Stimulated activated CD8-positive, alpha-beta memory T cell treated with anti-CD3 and anti-CD28 coated beads, Interleukin-12 subunit alpha, Interleukin-12 subunit beta, amount 100 ng/mL, for 4 hours (primary cell): Measurements from ENCODE around the gene PRRT2.
A peak's percentile ranks its signal among the peaks of the same experiment; 100 is the strongest.

Source experiments
- DNase-seq: peaks from one replicate; pipeline ENCODE4 v3.0.0-alpha.2; 2020; ENCODE audit warnings: low read depth

The PRRT2 gene

DNA sequence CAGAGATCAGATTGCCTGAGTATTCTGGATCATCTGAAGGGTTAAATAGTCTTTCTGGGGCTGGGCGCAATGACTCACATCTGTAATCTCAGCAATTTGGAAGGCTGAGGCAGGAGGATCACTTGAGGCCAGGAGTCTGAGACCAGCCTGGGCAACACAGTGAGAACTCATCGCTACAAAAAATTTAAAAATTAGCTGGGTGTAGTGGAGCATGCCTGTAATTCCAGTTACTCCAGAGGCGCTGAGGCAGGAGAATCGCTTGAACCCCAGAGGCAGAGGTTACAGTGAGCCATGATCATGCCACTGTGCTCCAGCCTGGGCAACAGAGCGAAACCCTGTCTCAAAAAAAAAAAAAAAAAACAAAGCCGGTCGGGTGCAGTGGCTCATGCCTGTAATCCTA, 23.9 kb downstream of the PRRT2 start:
- DNase-seq = no peak

DNA sequence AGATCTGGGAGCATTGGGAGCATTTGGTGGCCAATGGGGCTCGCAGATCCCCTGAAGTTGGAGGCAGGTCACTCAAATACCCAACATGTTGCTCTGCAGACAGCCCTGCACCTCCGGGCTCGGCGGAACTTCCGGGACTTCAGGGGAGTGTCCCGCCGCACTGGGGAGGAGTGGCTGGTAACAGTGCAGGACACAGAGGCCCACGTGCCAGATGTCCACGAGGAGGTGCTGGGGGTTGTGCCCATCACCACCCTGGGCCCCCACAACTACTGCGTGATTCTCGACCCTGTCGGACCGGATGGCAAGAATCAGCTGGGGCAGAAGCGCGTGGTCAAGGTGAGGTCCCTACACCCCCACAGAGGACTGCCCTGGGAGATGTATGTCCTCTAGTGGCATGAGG, 24.6 kb downstream of the PRRT2 start:
- DNase-seq = no peak

DNA sequence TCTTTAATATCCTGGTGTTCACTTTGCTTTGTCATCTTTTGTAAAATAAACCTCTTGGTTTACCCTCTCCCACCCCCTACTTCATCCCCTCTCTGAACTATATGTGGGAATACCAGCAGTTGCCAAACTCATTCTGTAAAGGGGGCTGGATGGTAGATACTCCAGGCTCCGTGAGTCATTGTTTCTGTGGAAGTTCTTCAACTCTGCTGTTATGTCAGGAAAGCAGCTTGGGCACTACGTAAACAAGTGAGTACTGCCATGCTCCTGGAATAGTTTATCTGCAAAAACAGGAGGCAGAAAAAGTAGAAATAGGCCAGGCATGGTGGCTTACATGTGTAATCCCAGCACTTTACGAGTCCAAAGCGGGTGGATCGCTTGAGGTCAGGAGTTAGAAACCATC, 25.8 kb downstream of the PRRT2 start:
- DNase-seq = no peak

DNA sequence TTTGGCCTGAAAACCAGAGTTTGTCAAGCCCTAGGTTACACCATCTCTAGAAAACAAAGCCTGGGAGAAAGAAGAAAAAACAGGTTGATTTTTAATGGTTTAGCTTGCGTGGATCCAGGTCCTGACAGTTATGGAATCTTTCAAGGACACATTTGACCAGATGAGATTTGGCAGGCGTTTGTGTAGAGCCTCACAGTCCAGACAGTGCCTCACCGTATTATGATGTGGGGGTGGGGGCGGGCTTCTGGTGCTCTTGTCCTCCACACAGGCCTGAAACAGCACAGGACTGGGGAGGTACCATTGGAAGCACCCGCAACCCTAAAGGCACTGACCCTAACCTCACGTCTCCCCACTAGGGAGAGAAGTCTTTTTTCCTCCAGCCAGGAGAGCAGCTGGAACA, 27.8 kb downstream of the PRRT2 start:
- DNase-seq = no peak

DNA sequence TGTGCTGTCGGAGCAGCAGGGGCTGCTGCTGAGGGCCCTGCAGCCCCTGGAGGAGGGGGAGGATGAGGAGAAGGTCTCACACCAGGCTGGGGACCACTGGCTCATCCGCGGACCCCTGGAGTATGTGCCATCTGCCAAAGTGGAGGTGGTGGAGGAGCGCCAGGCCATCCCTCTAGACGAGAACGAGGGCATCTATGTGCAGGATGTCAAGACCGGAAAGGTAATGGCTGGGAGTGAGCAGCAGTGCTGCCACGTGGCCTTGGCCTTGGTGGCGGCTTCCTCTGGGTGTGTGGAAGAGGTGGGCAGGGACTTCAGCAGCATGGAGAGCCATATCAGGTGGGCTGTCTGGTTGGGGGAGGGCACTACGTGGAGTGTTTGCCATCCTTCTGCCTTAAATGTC, 28.2 kb downstream of the PRRT2 start:
- DNase-seq = no peak

DNA sequence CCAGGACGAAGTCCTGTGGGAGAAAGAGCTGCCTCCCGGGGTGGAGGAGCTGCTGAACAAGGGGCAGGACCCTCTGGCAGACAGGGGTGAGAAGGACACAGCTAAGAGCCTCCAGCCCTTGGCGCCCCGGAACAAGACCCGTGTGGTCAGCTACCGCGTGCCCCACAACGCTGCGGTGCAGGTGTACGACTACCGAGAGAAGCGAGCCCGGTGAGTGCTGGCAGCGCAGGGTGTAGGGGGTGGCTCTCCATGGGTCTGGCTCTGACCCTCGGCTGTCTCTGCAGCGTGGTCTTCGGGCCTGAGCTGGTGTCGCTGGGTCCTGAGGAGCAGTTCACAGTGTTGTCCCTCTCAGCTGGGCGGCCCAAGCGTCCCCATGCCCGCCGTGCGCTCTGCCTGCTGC, 29.6 kb downstream of the PRRT2 start:
- no peak for DNase-seq

DNA sequence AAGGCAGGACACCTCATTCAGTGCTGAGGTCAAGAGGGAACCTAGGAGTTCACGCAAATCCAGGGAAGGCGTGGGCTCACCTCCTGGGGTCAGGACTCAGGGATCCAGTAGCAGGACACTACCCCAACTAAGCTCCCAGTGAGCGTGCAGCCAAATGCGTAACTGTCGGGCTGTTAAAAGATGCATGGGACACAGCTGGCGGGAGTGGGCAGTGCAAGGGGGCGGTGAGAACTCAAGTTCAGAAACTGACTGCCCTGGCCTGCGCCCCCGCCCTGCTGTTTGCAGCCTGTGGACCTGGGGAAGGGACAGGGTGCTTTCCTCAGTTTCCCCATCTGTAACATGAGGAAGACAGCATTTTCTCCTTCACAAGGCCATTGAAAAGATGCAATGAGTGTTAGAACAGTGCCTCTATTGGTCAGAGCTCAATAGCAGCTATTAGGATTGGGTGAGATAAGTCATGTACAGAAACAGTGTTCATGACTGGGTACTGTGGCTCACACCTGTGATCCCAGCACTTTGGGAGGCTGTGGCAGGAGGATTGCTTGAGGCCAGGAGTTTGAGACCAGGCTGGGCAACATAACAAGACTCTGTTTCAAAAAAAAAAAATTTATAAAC, 30.8 kb downstream of the PRRT2 start:
- no peak for DNase-seq

DNA sequence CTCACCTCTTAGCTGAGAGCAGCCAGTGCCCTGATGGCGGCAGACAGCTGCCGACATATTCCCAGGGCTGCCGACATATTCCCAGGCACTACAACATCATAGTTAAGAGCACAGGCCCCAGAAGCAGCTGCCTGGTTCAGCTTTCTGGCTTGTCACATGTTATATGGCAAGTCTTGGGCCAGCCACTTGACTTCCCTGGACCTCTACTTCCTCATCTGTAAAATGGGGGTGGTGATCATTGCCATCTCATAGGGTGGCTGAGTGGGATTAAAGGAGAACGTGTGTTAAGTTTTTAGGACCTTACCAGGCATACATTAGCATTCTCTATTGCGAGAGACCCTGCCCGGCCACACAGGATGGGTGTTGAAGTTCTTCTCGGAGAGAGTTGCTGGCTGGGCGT, 31.9 kb downstream of the PRRT2 start:
- DNase-seq = no peak

DNA sequence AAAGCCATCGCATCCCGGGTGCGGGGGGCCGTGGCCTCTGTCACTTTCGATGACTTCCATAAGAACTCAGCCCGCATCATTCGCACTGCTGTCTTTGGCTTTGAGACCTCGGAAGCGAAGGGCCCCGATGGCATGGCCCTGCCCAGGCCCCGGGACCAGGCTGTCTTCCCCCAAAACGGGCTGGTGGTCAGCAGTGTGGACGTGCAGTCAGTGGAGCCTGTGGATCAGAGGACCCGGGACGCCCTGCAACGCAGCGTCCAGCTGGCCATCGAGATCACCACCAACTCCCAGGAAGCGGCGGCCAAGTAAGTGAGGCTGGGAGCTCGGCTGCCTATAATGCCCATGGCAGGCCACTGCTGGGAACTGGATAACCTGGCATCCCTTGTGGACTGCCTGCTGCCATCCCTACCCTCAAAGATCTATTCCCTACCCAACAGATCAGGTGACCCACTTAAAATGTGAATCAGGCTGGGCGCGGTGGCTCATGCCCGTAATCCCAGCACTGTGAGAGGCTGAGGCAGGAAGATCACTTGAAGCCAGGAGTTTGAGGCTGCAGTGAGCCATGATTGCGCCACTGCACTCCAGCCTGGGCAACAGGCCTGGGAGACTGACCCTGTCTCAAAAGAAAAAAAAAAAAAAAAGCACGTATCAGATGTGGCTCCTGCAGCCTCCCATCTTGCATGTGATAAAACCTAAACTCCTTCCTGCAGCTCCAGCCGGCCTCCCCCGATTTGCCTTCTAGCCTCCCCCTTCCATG, 32.8 kb downstream of the PRRT2 start:
- DNase-seq = no peak

DNA sequence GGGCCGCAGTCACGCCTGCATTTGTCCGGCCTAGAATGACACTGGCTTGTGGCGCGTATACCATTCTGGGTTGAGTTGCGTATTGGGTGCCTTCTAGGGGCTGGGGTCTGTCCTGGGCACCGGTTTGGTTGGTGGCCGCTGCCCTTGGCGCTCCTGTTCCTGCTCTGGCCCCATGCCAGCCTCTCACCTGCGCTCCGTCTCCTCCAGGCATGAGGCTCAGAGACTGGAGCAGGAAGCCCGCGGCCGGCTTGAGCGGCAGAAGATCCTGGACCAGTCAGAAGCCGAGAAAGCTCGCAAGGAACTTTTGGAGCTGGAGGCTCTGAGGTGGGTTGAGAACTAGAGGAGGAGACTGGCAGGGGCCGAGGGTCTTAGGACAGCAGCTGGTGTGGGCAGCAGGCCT, 33.7 kb downstream of the PRRT2 start:
- DNase-seq = no peak

DNA sequence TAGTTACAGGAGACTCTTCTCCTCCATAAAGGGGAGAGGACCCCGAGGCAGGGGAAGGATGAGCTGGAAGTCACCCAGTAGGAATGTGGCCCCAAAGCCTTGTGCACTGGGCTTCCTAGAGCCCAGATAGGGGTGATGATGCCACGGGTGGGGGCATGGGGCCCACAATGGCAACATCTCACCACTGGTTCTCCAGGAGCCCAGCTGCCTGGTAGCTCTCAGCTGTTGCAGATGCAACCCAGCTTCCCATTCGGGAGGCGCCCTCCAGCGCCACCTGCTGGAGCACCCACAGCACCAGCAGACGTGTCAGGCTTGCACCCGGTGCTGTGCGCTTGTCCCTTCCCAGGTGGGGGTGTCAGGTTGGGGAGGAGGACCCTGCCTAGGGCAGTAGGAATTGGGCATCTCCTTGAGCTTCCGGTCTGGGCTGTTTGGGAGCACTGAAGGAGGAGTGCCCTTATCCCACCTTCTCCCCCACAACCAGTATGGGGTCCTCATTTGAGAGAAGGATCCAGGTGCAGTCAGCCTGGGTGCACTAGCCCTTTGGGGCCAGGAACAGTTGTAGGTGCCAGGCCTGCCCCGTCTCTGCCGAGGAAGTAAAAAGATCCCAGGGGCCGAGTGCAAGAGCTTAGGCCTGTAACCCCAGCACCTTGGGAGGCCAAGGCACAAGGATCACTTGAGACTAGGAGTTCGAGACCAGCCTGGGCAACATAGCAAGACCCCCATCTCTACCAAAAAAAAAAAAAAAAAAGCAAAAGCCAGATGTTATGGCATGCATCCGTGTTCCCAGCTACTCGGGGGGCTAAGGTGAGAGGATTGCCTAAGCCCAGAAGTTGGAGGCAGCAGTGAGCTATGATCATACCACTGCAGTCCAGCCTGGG, 36.7 kb downstream of the PRRT2 start:
- DNase-seq = peak; percentile 60

DNA sequence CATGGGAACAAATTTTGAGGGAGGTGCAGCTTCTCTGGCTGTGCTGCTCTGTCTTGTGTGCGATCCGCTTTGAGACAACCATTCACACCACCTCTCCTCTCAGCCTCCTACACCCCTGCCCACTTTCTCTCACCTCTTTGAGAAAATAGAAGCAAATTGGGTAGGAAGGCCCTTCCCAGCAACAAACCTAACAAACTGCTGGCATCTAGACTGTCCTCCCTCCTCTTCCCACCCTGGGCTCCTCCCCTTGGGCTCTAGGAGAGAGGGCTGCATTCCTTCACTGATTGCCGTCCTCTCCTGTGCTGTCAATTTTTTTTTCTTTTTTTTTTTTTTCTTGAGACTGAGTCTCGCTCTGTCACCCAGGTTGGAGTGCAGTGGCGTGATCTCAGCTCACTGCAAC, 37.5 kb downstream of the PRRT2 start:
- DNase-seq = no peak

DNA sequence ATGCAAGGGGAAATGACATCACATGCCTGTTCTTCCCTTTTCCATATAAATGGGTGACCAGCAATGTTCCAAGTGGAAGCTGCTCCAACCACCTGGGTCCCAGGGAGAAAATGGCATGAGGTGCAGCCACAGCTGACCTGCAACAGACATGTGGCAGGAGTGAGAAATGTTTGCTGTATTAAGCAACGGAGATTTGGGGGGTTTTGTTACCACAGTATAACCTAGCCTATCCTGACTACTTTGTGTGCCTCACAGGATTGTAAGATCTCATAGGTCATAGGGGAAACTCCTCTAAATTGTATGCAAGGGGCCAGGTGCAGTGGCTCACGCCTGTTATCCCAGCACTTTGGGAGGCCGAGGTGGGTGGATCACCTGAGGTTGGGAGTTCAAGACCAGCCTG, 39.0 kb downstream of the PRRT2 start:
- no peak for DNase-seq

DNA sequence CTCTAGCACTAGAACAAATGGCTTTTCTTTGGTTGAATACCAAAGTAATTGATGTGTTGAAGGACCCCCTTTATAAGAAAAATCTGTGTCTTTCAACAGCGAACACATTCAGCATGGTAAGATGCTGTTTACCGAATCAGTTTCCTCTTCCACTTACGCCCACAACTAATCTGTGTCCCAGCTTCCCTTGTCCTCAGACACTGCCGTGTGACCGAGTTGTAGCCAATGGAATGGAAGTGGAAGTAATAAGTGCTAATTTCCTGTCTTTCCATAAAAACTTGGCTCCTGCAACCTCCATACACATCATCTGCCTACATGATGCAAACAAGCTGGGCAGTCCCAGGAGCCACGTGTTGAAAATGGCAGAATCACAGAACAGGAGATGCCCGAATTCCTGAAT, 40.7 kb downstream of the PRRT2 start:
- DNase-seq = no peak

DNA sequence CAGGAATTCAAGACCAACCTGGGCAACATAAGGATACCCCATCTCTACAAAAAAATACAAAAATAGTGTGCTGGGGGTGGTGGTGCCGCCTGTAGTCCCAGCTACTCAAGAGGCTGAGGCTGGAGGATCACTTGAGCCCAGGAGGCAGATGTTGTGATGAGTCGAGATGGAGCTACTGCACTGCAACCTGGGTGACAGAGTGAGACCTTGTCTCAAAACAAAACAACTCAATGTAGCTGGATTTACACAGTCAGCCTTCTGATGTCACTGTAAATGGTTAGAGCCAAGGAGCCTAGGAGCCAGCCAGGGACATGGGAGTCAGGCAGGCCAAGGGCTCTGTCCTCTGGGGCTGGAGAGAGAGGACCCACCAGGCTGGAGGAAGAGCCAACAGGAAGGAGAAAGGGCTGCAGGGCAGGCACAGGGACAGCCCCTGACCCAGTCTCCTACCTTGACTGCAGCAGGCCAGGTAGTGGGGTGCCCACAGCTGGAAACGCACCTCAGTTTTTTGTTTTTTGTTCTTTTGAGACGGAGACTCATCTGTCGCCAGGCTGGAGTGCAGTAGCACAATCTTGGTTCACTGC, 42.6 kb downstream of the PRRT2 start:
- no peak for DNase-seq

DNA sequence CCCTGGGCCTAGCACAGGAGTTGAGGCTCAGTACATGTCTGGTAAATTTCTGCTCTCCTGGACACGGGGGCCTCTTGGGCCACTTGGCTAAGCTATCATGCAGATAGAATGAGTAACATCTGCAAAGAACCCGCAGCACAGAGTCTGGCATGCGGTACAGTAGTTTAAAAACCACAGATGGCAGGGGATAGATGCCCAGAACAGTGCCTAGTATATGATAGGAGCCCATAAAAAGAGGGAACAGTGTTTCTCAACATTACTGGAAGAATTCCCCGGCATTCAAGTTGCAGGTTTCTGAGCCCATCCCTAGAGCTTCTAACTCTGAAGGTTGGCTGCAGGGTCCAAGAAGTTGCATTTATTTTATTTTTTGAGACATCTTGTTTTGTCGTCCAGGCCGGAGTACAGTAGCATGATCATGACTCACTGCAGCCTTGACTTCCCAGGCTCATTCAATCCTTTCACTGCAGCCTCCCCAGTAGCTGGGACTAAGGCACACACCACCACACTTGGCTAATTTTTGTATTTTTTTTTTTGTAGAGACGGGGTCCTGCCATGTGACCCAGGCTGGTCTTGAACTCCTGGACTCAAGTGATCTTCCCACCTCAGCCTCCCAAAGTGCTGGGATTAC, 45.3 kb downstream of the PRRT2 start:
- DNase-seq = no peak

DNA sequence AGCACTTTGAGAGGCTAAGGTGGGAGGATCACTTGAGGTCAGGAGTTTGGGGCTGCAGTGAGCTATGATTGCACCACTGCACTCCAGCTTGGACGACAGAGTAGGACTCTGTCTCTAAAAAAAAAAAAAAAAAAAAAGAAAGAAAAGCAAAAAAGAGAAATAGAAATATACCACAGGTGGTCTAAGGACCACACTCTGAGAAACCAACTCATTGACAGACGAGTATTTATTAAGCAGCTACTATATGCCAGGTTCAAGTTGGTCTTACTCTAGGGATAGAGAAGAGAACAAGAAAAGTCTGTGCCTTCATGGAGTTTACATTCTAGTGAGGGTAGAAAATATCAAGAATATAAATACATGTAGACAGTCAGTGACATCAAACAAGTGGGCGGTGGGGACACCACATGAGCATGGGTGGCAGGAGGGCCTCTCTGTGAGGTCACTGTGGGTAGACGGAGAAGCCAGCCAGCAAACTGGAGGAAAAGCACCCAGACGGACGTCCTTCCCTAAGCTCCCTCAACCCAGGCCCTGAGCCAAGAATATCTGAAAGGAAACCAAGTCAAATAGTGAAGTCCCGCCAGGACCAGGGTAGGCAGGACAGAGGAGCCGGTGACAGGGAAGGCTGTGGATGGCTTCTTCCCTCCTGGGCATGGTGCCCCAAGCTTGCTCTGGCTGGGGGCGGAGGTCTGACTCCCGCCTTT, 46.3 kb downstream of the PRRT2 start:
- no peak for DNase-seq

DNA sequence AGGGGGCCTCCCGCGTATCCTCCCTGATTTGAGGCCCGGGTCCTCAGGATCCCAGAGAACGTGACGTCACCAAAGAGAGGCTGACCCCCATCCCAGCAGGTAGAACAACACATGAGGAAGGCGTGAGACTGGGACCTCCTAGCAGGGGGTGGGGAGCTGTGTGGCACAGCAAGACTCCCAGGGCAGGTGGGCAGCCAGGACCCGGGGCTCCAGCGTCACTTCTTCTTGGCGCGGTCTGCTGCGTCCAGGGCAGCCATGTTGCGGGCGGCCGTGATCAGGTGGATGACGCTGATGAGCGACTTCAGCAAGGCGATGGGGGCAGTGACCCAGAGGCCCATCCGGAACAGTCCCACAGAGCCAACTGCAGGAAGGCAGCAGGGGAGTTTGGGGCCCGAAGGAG, 47.0 kb downstream of the PRRT2 start:
- DNase-seq = no peak

DNA sequence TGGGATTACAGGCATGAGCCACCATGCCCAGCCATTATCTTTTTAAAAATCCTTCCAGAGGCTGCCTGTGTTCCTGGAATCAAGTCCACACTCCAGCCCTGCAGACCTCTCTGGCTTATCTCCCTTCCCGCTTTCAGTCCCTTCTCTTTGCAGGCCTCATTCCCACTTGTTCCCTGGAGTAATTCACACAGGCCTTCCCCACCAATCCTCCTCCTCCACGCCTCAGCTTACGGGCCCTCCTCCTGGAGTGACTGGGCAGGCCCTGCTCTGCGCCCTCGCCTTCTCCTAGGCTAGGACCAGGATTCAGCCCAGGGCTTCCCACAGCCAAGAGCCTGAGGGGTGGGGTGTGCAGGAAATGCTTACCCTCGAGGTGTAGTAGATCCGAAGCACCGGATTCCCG, 48.2 kb downstream of the PRRT2 start:
- no peak for DNase-seq

DNA sequence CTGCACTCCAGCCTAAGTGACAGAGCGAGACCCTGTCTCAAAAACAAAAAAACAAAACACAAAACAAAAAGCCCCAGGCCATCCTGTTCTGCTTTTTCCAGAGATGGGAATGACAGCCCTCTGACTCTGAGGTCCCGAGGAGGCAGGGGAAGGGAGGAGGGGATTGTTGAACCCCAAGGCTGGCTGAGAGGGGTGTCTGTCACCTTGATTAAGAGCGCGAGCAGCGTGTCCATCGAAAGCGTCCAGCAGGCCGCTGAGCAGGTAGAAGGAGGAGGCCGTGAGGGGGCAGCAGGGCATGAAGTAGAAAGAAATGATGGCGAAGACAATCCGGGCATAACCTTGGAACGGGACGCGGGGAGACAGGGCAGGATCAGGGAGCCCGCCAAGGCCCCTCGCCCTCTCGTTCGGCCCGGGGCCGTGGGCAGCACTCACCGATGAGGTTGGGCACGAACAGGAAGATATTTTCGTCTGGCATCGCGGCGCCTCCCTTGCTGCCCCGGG, 50.4 kb downstream of the PRRT2 start:
- DNase-seq = no peak

DNA sequence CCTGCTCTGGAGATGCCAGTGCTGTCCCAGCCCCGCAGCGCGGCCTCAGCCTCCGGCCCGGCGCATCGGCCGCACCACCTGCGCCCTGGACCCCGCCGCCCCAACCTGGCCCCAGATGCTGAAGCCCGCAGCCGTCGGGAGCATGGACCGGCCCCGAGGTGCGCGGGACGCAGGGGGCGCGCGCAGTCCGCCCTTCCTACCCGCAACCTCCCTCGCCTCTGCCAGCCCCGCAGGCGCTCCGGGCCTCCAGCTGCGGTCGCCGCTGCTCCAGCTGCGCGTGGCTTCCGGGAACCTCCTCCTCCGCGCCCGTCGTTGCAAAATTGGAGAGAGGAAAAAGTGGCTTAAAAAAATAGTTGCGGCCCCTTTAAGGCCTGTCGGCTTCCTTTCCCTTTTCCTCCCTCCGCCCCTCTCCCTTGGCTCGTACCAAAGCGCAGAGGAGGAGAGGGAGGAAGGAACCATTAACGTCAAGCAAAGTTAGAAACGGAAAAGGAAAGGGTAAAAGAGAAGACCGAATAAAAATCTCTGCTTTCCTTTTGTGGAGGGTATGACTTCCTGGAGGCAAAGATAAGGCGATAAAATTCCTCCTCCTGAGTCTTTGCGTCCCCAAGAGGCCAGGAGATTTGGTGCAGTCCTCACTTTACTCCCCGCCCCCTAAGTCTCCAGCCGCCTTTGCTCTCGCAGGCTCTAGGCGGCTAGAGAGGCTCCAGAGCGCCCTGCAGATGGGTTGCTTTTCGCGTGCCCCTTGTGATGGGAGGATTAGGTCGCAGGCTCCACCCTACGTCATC, 51.1 kb downstream of the PRRT2 start, which contains the start of gene CDIPT:
TSS of gene CDIPT (minus strand) at position 343 of the 785 bp plus-strand sequence. CDS start 369 bp downstream, outside the sequence.
- DNase-seq = peak; percentile 84
